ENCODE measurements around the gene TMEM79.
"Not testable (repeated sequence)": the region's sequence is repeated elsewhere in the genome, so short reads cannot be mapped to it uniquely, and the experiment has no call there.

TMEM79 gene

DNA sequence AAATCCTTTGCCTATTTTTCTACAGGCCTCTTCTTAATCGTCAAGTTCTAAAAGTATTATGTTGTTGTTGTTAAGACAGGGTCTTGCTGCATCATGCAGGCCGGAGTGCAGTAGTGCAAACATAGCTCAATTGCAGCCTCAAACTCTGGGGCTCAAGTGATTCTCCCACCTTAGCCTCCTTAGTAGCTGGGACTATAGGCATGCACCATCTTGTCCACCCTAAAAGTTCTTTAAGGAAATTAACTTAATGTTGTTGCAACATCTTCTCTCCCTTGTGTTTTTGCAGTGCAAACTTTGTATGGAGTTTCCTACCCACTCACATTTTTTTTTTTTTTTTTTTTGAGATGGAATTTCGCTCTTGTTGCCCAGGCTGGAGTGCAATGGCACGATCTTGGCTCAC, 19.1 kb downstream of the TMEM79 start:
- TF ChIP-seq POLR2A (IDR thresholded peaks at IDR 0.05; ENCODE audit: low read depth, low read length): no peak
- FAIRE-seq (no peak), DNase-seq (ENCODE audit: insufficient read length, low spot score) (no peak)

DNA sequence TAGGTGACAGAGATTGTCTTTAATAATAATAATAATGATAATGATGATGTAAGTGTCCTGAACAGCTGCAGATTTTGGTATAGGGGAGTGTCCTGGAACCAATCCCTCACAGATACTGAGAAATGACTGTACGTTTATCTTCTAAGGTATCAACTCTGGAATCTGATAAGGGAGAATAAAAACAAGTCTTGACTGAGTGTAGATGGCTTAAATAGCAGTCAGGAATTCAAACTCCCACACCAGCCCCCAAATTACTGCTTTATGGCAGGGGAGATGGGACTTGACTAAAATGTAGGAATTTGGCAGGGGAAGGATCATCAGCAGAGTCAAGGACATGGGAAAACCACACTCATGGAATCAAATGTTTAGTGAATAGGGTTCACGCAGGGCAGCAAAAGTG, 21.1 kb downstream of the TMEM79 start:
- FAIRE-seq (no peak), DNase-seq (ENCODE audit: insufficient read length, low spot score) (no peak)
- no peak for TF ChIP-seq POLR2A (IDR thresholded peaks at IDR 0.05; ENCODE audit: low read depth, low read length)

DNA sequence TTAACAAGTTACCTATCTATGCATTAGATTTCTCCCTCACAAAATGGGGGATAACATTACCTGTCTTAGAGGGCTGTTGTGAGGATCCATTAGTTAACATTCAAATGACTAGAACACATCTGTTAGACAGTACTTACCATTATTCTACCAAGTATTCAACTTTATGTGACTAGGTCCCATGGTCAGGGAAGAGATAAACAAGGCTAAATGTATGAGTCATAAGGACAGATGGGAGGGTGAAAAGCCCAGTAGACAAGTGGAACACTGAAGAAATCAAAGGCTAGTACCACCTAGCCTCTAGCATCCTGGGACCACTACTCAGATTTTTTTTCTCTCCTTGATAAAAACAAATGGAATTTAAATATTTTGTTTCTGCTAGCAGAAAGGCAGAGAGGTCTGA, 24.0 kb downstream of the TMEM79 start:
- FAIRE-seq: no peak
- TF ChIP-seq POLR2A (IDR thresholded peaks at IDR 0.05; ENCODE audit: low read depth, low read length): no peak
- no peak for DNase-seq (ENCODE audit: insufficient read length, low spot score)

DNA sequence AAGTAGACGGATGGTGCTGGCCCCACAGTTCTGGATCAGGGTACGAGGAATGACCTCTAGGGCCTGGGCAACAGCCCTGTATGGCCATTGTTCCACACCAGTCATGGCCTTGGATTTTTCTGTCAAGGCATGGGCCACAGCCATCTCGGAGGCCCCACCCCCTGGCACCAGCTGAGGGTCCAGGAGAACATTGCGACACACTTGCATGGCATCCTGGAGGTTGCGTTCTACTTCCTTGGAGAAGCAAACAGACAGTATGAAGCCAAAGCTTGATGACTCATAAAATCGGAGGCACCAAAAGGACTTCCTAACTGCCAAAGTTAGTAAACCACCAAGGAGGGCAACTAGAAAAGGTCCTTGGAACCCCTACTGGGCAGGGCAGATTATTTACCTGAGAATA, 26.8 kb downstream of the TMEM79 start:
- no peak for DNase-seq (ENCODE audit: insufficient read length, low spot score)
- TF ChIP-seq POLR2A (IDR thresholded peaks at IDR 0.05; ENCODE audit: low read depth, low read length): no peak
- FAIRE-seq: no peak

DNA sequence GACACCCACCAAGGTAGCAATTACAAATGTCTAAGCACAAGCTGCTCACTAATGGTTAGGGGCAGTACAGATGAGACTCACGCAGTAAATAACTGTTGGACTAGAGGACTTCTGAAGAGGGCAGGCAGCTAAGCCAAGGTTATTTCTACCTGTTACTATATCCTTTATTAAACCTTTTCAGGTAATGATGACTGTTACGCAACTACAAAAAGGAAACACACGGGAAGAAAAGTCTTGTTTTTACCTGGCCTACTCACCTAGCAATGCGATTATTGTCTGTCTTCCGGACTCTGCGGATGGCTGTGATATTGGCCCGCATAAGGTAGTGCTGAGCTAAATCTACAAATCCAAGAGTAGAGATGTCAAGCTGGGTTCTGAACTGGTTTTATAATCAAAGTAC, 32.8 kb downstream of the TMEM79 start:
- TF ChIP-seq POLR2A (IDR thresholded peaks at IDR 0.05; ENCODE audit: low read depth, low read length): no peak
- DNase-seq (ENCODE audit: insufficient read length, low spot score): no peak
- FAIRE-seq: no peak

DNA sequence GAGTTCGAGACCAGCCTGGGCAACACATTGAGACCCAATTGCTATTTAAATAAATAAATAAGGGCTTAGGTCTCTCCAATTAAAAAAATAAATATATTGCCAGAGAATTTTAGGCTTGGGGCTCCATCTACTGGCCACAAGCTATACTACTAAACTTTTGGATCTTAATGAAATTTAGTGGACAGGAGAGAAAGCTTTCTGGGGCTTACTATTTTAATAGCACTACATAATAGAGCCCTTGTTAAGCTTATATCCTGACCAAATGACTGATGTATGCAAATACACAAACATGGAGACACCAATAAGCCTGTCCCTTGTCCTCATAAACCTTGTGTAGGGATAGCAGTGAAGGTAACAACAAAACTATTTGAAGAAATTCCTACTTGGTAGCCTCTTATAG, 35.5 kb downstream of the TMEM79 start:
- FAIRE-seq (no peak), DNase-seq (ENCODE audit: insufficient read length, low spot score) (no peak)
- no peak for TF ChIP-seq POLR2A (IDR thresholded peaks at IDR 0.05; ENCODE audit: low read depth, low read length)

DNA sequence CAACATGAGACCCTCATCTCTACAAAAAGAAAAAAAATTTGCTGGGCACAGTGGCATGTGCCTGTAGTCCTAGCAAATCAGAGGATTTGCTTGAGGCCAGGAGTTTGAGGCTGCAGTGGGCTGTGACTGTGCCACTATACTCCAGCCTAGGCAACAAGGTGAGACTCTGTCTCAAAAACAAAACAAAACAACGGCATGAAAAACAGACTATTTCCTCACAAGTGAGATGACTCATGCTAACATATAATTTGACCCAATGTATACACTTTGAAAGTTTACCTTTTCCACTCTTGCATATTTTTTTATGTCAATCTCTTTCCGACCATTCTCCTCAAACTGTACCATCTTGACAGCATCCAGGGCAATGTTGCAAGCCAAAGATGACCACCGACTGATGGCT, 36.4 kb downstream of the TMEM79 start:
- no peak for FAIRE-seq
- no peak for TF ChIP-seq POLR2A (IDR thresholded peaks at IDR 0.05; ENCODE audit: low read depth, low read length)
- no peak for DNase-seq (ENCODE audit: insufficient read length, low spot score)

DNA sequence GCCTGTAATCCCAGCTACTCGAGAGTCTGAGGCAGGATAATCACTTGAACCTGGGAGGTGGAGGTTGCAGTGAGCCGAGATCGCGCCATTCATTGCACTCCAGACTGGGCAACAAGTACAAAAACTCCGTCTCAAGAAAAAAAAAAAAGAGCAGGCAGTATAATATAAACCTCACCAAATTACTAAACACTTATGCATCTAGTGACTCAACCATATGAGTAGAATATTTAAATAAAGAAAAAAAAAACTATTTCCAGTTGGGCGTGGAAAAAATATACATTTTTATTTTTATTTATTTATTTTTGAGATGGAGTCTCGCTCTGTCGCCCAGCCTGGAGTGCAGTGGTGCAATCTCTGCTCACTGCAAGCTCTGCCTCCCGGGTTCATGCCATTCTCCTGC, 39.1 kb downstream of the TMEM79 start:
- not testable (repeated sequence) for FAIRE-seq; DNase-seq (ENCODE audit: insufficient read length, low spot score)

DNA sequence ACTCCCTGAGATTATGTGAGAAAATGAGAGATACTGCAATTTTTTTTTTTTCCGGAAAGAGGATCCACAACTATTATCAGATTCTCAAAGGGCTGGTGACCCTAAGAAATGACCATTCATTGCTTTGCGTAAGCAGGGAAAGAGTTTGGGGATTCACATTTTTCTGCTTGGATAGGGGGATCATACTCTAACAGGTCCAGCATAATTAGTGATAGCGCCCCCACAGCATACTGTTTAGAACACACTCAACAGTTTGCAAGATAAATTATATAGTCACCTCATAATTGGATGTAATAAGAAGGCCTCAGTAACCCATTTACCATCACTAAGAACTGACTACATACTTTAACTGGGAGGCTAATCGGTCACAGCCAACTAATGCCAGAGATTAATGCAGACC, 52.1 kb downstream of the TMEM79 start:
- no peak for DNase-seq (ENCODE audit: insufficient read length, low spot score)
- TF ChIP-seq POLR2A (IDR thresholded peaks at IDR 0.05; ENCODE audit: low read depth, low read length): no peak
- FAIRE-seq: no peak

DNA sequence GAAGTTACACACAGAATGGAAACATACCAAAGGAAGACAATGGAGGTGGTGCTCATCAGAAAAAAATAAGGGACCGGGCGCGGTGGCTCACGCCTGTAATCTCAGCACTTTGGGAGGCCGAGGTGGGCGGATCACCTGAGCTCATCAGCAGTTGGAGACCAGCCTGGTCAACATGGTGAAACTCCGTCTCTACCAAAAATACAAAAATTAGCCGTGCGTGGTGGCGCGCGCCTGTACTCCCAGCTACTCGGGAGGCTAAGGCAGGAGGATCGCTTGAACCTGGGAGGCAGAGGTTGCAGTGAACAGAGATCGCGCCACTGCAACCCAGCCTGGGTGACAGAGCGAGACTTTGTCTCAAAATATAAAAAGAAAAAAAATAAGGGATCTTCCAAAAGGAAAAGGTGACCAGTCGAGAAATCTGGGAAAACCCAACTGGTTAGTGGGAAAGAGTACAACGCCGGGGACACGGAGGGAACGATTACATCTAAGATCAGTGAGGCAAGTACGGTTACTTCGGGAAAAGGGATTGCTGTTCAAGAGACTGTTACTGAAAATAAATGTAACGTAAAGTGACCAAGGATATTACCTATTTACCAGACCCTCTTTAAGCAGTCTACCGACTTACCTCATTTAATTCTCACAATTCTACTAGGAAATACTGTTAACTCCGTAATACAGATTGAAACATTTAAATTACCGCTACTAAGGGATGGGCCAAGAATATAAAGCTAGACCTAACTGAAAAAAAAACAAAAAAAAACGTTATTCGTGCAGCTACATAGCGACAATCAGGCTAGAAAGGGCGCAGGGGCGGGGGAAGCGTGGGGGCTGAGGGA, 53.1 kb downstream of the TMEM79 start:
- no peak for TF ChIP-seq POLR2A (IDR thresholded peaks at IDR 0.05; ENCODE audit: low read depth, low read length)
- FAIRE-seq (no peak), DNase-seq (ENCODE audit: insufficient read length, low spot score) (no peak)

DNA sequence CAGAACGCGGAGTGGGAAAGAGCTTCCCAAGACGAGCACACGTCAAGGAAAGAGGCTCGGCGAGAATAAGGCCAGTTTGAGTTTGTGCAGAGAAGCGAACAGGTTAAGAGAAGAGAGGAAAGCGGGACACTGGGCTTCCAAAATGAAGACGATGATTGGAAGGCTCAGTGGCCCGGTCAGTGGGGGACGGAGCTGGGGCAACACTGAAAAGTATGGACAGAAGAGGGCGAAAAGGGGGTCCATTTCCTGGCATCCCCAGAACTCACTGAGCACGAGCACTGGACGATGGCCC, 53.7 kb downstream of the TMEM79 start:
- FAIRE-seq: no peak
- no peak for TF ChIP-seq POLR2A (IDR thresholded peaks at IDR 0.05; ENCODE audit: low read depth, low read length)
- no peak for DNase-seq (ENCODE audit: insufficient read length, low spot score)

DNA sequence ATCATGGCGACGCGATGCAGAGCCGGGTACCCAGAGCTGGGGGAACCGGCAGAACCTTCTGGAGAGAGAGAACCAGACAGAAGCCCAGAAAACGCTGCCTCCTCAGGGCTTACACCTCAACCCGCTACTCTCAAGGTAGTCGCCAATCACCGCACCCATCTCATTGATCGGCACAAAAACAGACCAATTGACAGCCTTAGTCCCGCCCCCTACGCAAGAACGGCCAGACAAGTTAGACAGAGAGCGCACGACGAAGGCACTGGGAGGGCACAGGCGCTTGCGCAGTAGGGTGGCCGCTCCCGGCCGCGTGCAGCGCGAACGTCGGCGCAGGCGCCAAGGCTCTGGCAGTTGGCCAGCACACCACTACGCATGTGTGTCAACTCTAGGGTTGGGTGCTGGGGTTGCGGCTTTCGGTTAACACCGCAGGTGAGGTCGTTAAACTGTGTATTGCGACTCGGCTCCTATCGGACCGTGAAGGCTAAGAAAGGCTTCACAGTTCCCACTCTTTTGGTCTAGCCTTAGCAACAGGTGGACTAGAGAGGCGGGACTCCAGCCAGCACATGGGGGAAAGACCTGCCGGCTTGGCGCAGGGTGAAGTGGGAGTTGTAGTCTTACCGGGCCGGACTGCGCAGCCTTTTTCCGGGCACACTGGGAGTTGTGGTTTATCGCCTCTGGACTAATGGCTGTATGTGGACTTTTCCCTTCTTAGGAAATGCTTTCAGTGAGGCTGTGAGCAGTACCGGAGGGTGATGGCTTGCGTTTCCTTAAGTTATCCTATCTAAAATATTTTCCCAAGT, 54.3 kb downstream of the TMEM79 start, which contains the start of the genes CCT3 and TSACC:
TSS of gene CCT3 (minus strand) at position 113 of the 797 bp plus-strand sequence. CDS start at position 5, 108 bp downstream.
TSS of gene TSACC (plus strand) at position 347 of the 797 bp plus-strand sequence. CDS start 1,232 bp downstream, outside the sequence.
- peak; percentile 81 for FAIRE-seq

More for the DNA sequence above, 54.3 kb downstream of the TMEM79 start, which contains the start of the genes CCT3 and TSACC:
- peak; percentile 87 for TF ChIP-seq POLR2A (IDR thresholded peaks at IDR 0.05; ENCODE audit: low read depth, low read length)
- peak; percentile 98 for DNase-seq (ENCODE audit: insufficient read length, low spot score)

All from H54 (cell line).